Cardiac fibroblast (primary cell): Measurements from ENCODE around the gene DAND5.

Experiments used
- DNase-seq, 2 donors: peaks; one replicate each; pipeline versions ENCODE4 v3.0.0 to v3.0.0-alpha.2; 2010; ENCODE audit warnings: low read depth in 2 of 2
- H3K4me3 ChIP-seq, 2 donors: replicated peaks in 1 of 2; 1 replicate in 1 of 2; 2 replicates in 1 of 2; pipeline ENCODE4 v1.5.1; 2011; ENCODE audit warnings: low read depth in 2 of 2, low read length in 2 of 2, mild to moderate bottlenecking in 2 of 2, moderate library complexity in 1 of 2
- CTCF ChIP-seq: IDR thresholded peaks from one replicate; pipeline ENCODE4 v1.5.1; 2011; ENCODE audit warnings: low read depth, mild to moderate bottlenecking, low read length, inconsistent platforms

The DAND5 gene

GRCh38 chr19:13011653-13012389 lies 42.4 kb downstream of the DAND5 start:
- no peak overlapping the region for H3K4me3 ChIP-seq
- DNase-seq, result no peak
- no peak for TF ChIP-seq CTCF

GRCh38 chr19:13012390-13012689 lies 43.0 kb downstream of the DAND5 start:
- DNase-seq, result no peak
- H3K4me3 ChIP-seq, result peak overlapping the region; percentile 17 to 32
- no peak for TF ChIP-seq CTCF

- peak; percentile 65 to 76 for DNase-seq
- TF ChIP-seq CTCF, result no peak
- H3K4me3 ChIP-seq, result peak overlapping the region; percentile 22 to 48
These were observed 43.6 kb downstream of the DAND5 start for GRCh38 chr19:13012690-13013608.

GRCh38 chr19:13013649-13014048 lies 44.3 kb downstream of the DAND5 start:
- peak overlapping the region in 1 of 2 donors; percentile 48 for H3K4me3 ChIP-seq
- TF ChIP-seq CTCF, result no peak
- no peak for DNase-seq

- peak overlapping the region; percentile 8 to 48 for H3K4me3 ChIP-seq
- TF ChIP-seq CTCF, result no peak
- peak in 1 of 2 donors; percentile 39 for DNase-seq
These were observed 44.9 kb downstream of the DAND5 start for GRCh38 chr19:13014101-13014920.

- H3K4me3 ChIP-seq, result no peak overlapping the region
- DNase-seq, result no peak
- TF ChIP-seq CTCF, result no peak
These were observed 45.5 kb downstream of the DAND5 start for GRCh38 chr19:13014921-13015280.
